HepG2 (cell line): Measurements from ENCODE around the gene SURF2. TPM values are rescaled to one million over a fixed set of nuclear protein-coding genes. Genes with fewer than 3 reads are reported as not detected.

Experiments
- ATAC-seq: fragments of 200-7000 bp; cut with Tn5 transposase; 3 replicates; pipeline ENCODE4 v1.9.1; 2020; ENCODE audit warnings: mild to moderate bottlenecking, moderate library complexity
- BruUV-seq: library from RNA; stranded (reverse); fragments of 400-500 nt; replicated peaks from 2 replicates; lab custom pipeline; 2021; lab: Mats Ljungman, UMichigan
- CTCF ChIA-PET: fragments of 300-600 bp; formaldehyde crosslinking; extraction: SDS; loops from one replicate; lab custom pipeline; 2021; ENCODE audit warnings: low total read pairs, inconsistent platforms, low intra/inter-chr PET ratio; lab: Yijun Ruan, JAX
- POLR2A ChIA-PET: fragments of 350-600 bp; sonication (Branson Sonifier 250); formaldehyde crosslinking; loops from one replicate; lab custom pipeline; 2020; ENCODE audit warnings: antibody characterized with exemption, inconsistent platforms; lab: Yijun Ruan, JAX
- DNase-seq: peaks from one replicate; pipeline ENCODE4 v3.0.0-alpha.2; 2015; ENCODE audit warnings: low spot score
- FAIRE-seq: peaks from 3 replicates; lab custom pipeline; 2011; peaks lifted over from hg19 to GRCh38; lab: Jason Lieb, UNC
- H2AFZ ChIP-seq: one replicate; pipeline ENCODE4 v1.6.1; 2011; ENCODE audit warnings: low read length, inconsistent platforms
- H3K27ac ChIP-seq: fragments of 300-600 bp; 3 replicates; pipeline ENCODE4 v1.8.0; 2011; ENCODE audit warnings: mixed run types, mild to moderate bottlenecking, mixed read lengths, low read length, inconsistent platforms; ENCODE audit not compliant: insufficient read depth; ENCODE audit errors: extremely low read length
- H3K27me3 ChIP-seq, 2 experiments: fragments of 200-600 bp in 1 of 2; 2 replicates in 1 of 2; 3 replicates in 1 of 2; pipeline versions ENCODE4 v1.6.0 to v1.8.0; 2011; ENCODE audit warnings: low read length in 2 of 2, mild to moderate bottlenecking in 2 of 2, moderate library complexity in 2 of 2, inconsistent platforms in 1 of 2; ENCODE audit not compliant: insufficient read depth in 2 of 2, control insufficient read depth in 1 of 2
- H3K36me3 ChIP-seq, 2 experiments: fragments of 200-600 bp in 1 of 2; replicated peaks in 1 of 2; 2 replicates in 1 of 2; 3 replicates in 1 of 2; pipeline versions ENCODE4 v1.5.1 to v1.8.0; 2011; ENCODE audit warnings: low read length in 2 of 2, inconsistent platforms in 1 of 2; ENCODE audit not compliant: insufficient read depth in 2 of 2, control insufficient read depth in 1 of 2
- H3K4me1 ChIP-seq: 2 replicates; pipeline ENCODE4 v1.5.1; 2012; ENCODE audit warnings: low read length, inconsistent platforms; ENCODE audit not compliant: insufficient read depth
- H3K4me2 ChIP-seq: 2 replicates; pipeline ENCODE4 v1.6.0; 2011; ENCODE audit warnings: low read depth, low read length, inconsistent platforms
- H3K4me3 ChIP-seq, 3 experiments: fragments of 200-600 bp in 1 of 3; sonication (generic), shearing (Covaris generic) in 1 of 3; replicated peaks in 1 of 3; 2 replicates each; pipeline ENCODE4 v1.5.1; 2011 to 2016; ENCODE audit warnings: low read length in 3 of 3, inconsistent platforms in 2 of 3, low read depth in 2 of 3, mild to moderate bottlenecking in 2 of 3, control low read depth in 1 of 3, mixed read lengths in 1 of 3; ENCODE audit not compliant: insufficient read depth in 1 of 3
- H3K79me2 ChIP-seq: one replicate; pipeline ENCODE4 v1.6.1; 2011; ENCODE audit warnings: low read length, inconsistent platforms; ENCODE audit not compliant: insufficient read depth
- H3K9ac ChIP-seq: 2 replicates; pipeline ENCODE4 v1.6.0; 2011; ENCODE audit warnings: mild to moderate bottlenecking, low read depth, low read length, inconsistent platforms; ENCODE audit not compliant: insufficient read depth
- H3K9me3 ChIP-seq: 2 replicates; pipeline ENCODE4 v1.5.1; 2012; ENCODE audit warnings: mild to moderate bottlenecking, low read length
- H4K20me1 ChIP-seq: 2 replicates; pipeline ENCODE4 v1.6.0; 2011; ENCODE audit warnings: inconsistent platforms, mild to moderate bottlenecking, low read length, moderate library complexity; ENCODE audit not compliant: insufficient read depth
- CEBPB ChIP-seq: IDR thresholded peaks from 2 replicates; pipeline ENCODE4 v1.6.1; 2011; ENCODE audit warnings: low read depth, low read length, improper control_type of control experiment, borderline replicate concordance
- FOXA3 ChIP-seq: IDR thresholded peaks from 2 replicates; pipeline ENCODE4 v1.6.1; 2016; ENCODE audit warnings: missing genetic modification reagents, missing compliant biosample characterization
- HES4 ChIP-seq: sonication (generic); formaldehyde crosslinking; IDR thresholded peaks from 2 replicates; pipeline ENCODE4 v1.9.0; 2021; ENCODE audit warnings: mild to moderate bottlenecking, missing genetic modification reagents, borderline replicate concordance
- MBD4 ChIP-seq: IDR thresholded peaks from 2 replicates; pipeline ENCODE4 v1.6.1; 2012; ENCODE audit warnings: low read length, inconsistent platforms, borderline replicate concordance
- RFX3 ChIP-seq: IDR thresholded peaks from 2 replicates; pipeline ENCODE4 v1.6.1; 2016; ENCODE audit warnings: missing biosample characterization, missing genetic modification reagents
- ZNF331 ChIP-seq: sonication (generic); formaldehyde crosslinking; IDR thresholded peaks from 2 replicates; pipeline ENCODE4 v1.4.0; 2020; ENCODE audit warnings: missing genetic modification reagents
- ZNF652 ChIP-seq: IDR thresholded peaks from 2 replicates; pipeline ENCODE4 v1.6.1; 2016; ENCODE audit warnings: low read depth, borderline replicate concordance
- WGBS: methylation state at CpG from one replicate; pipeline ENCODE4 v1.1.6; 2017; ENCODE audit warnings: low lambda C conversion rate; 5-methylcytosine and 5-hydroxymethylcytosine counted together
- in situ Hi-C: cut with HindIII; loops from 2 replicates; pipeline ENCODE4 v1.10.0; 2017; ENCODE audit warnings: low pct_unique_long_range_greater_than_20kb; ENCODE audit not compliant: extremely low pct_ligation_motif_present
- intact Hi-C: fragments of 100-400 bp; cut with micrococcal nuclease; formaldehyde crosslinking; loops from one replicate; pipeline ENCODE4 v1.10.0; 2022; ENCODE audit not compliant: unreplicated experiment
- polyA plus RNA-seq, 8 experiments: library from polyadenylated mRNA; depleted of rRNA in 3 of 8; stranded (reverse) in 7 of 8; unstranded in 1 of 8; fragments of >200 nt; fragmentation: Illumina TruSeq in 4 of 8; extraction: Trizol in 4 of 8; gene quantifications; 2 replicates each; pipeline versions ENCODE4 v1.2.1 to v1.2.3, GENCODE V29; 2011 to 2016; ENCODE audit warnings: low read depth in 4 of 8, missing spikeins in 1 of 8, mixed read lengths in 1 of 8; ENCODE audit not compliant: insufficient read depth in 1 of 8
- total RNA-seq, 5 experiments: library from RNA; depleted of rRNA; stranded (reverse); fragments of >200 nt; fragmentation: Illumina TruSeq; extraction: Trizol; gene quantifications; 2 replicates each; pipeline ENCODE4 v1.2.3, GENCODE V29; 2016; ENCODE audit warnings: low read depth in 1 of 5
- TF ChIP-seq, protein P1 (sequence below): sonication (generic); formaldehyde crosslinking; IDR thresholded peaks from 2 replicates; pipeline ENCODE4 v1.4.0; 2020; ENCODE audit warnings: missing genetic modification reagents

Gene SURF2
- total and polyA plus RNA-seq, 2 of the 13 experiments (the other 11 are each of a cell fraction or from before 2014, with no cell fraction given): 6.3 to 13.6 TPM

DNA sequence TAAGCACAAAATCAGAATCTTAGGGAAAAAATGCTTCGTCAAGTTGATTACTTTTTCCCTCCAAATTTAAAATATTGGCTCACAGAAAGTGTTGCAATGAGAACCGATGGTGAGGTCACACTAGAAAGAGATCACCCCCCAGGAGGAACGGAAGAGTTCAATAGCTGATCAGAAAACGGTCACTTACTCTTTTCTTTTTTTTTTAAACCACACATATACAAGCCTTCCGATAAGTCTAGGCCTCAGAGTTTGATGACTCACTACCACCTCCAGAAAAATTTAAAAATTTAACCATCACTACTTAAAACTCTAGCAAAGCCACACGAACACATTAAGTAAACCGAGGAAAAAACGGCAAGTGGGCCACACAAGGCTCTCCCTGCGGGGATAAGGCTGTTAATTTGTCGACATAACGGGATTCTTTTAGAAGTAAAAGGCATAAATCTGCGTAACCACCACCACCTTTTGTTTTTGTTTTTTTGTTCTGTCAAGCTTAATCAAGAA lies 18.3 kb downstream of the SURF2 start:
- Histone ChIP-seq H3K27ac (peak overlapping the region; percentile 97), H3K27me3 (no peaks in the 10 kb centered on the region), H3K36me3 (peaks cover 9 to 37% of the 10 kb centered on the region in 2 experiments; a peak in 4 of 5 replicates), H3K9me3 (no peaks in the 10 kb centered on the region), H2AFZ (no peak overlapping the region), H3K4me3 (peak overlapping the region; percentile 66 to 86 (median 76)), H4K20me1 (peaks cover 55% of the 10 kb centered on the region), H3K79me2 (peaks cover 58% of the 10 kb centered on the region), H3K4me1 (peaks cover 79% of the 10 kb centered on the region), H3K4me2 (peak overlapping the region; percentile 73), H3K9ac (peak overlapping the region; percentile 99)
- WGBS: 5% methylated on average over 12 of the region's 12 CpGs
- in situ Hi-C loops (no loop called here), intact Hi-C loops (no loop called here)
- TF ChIP-seq ZNF652 (CRISPR knock-in tag) (0 out of 2 replicates have a peak, but pooled peaks have one; percentile 3), MBD4 (0 out of 2 replicates have a peak, but pooled peaks have one; percentile 46), CEBPB (peak; percentile 63), FOXA3 (CRISPR knock-in tag) (0 out of 2 replicates have a peak, but pooled peaks have one; percentile 3), RFX3 (CRISPR knock-in tag) (no peak), ZNF331 (CRISPR knock-in tag) (0 out of 2 replicates have a peak, but pooled peaks have one; percentile 1), HES4 (no peak)
- TF ChIP-seq, protein P1, sequence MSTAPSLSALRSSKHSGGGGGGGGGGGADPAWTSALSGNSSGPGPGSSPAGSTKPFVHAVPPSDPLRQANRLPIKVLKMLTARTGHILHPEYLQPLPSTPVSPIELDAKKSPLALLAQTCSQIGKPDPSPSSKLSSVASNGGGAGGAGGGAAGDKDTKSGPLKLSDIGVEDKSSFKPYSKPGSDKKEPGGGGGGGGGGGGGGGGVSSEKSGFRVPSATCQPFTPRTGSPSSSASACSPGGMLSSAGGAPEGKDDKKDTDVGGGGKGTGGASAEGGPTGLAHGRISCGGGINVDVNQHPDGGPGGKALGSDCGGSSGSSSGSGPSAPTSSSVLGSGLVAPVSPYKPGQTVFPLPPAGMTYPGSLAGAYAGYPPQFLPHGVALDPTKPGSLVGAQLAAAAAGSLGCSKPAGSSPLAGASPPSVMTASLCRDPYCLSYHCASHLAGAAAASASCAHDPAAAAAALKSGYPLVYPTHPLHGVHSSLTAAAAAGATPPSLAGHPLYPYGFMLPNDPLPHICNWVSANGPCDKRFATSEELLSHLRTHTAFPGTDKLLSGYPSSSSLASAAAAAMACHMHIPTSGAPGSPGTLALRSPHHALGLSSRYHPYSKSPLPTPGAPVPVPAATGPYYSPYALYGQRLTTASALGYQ (CRISPR knock-in tag): no peak
- ATAC-seq (no peak), FAIRE-seq (peak; percentile 64), DNase-seq (no peak)
- ChIA-PET CTCF (no interaction called here), POLR2A (interaction anchor here (0.6 to 2.0 kb wide), 11 partner anchors 8 to 650 kb away, joined by 3 to 13 read pairs (median 4); partner anchors contain the start of genes BRD3OS, CACFD1, MED22 and RPL7A)
- BruUV-seq: TSS peak; percentile 62
